SK-N-SH (cell line): ENCODE results near the gene MTA3. TPM values are rescaled to one million over a fixed set of nuclear protein-coding genes. Genes with fewer than 3 reads are reported as not detected.

ENCODE experiments used
- CTCF ChIA-PET: fragments of 300-600, 350-600 bp; formaldehyde crosslinking; extraction: SDS; loops from one replicate; lab custom pipeline; 2021; lab: Yijun Ruan, JAX
- POLR2A ChIA-PET: fragments of 350-600 bp; sonication (Branson Sonifier 250); formaldehyde crosslinking; extraction: SDS; loops from one replicate; lab custom pipeline; 2020; ENCODE audit warnings: antibody characterized with exemption, inconsistent platforms; lab: Yijun Ruan, JAX
- DNase-seq: peaks from one replicate; pipeline ENCODE4 v3.0.0; 2012
- H2AFZ ChIP-seq: fragments of 200-600 bp; sonication (generic); 2 replicates; pipeline ENCODE4 v1.8.1; 2016; ENCODE audit warnings: antibody characterized with exemption, mild to moderate bottlenecking, low read depth
- H3F3A ChIP-seq: fragments of 200-600 bp; sonication (generic); replicated peaks from 2 replicates; pipeline ENCODE3; 2016; ENCODE audit warnings: antibody characterized with exemption, mild to moderate bottlenecking; ENCODE audit not compliant: insufficient read depth
- H3K27ac ChIP-seq, 2 experiments: fragments of 200-500 bp in 1 of 2; fragments of 200-600 bp in 1 of 2; sonication (Bioruptor generic) in 1 of 2; sonication (generic), shearing (Covaris generic) in 1 of 2; 2 replicates each; pipeline versions ENCODE4 v1.5.1 to v1.6.1; 2014 to 2016; ENCODE audit warnings: low read depth in 2 of 2, inconsistent platforms in 1 of 2, low read length in 1 of 2, mild to moderate bottlenecking in 1 of 2, mixed read lengths in 1 of 2
- H3K27me3 ChIP-seq: fragments of 200-600 bp; sonication (generic), shearing (Covaris generic); 2 replicates; pipeline ENCODE4 v1.6.1; 2016; ENCODE audit warnings: mixed run types; ENCODE audit not compliant: insufficient read depth
- H3K36me3 ChIP-seq, 2 experiments: fragments of 200-500 bp in 1 of 2; fragments of 200-600 bp in 1 of 2; sonication (Bioruptor generic) in 1 of 2; sonication (generic) in 1 of 2; replicated peaks in 1 of 2; 2 replicates each; pipeline versions ENCODE3 to v1.5.1; 2014 to 2016; ENCODE audit warnings: low read length in 1 of 2, mild to moderate bottlenecking in 1 of 2; ENCODE audit not compliant: insufficient read depth in 2 of 2, control insufficient read depth in 1 of 2
- H3K4me1 ChIP-seq, 2 experiments: fragments of 200-500 bp in 1 of 2; fragments of 200-600 bp in 1 of 2; sonication (Bioruptor generic) in 1 of 2; sonication (generic), shearing (Covaris generic) in 1 of 2; 2 replicates each; pipeline versions ENCODE4 v1.5.1 to v1.6.1; 2014 to 2016; ENCODE audit warnings: low read depth in 1 of 2, low read length in 1 of 2, mixed run types in 1 of 2; ENCODE audit not compliant: insufficient read depth in 2 of 2, control insufficient read depth in 1 of 2
- H3K4me2 ChIP-seq: fragments of 200-600 bp; sonication (generic), shearing (Covaris generic); 2 replicates; pipeline ENCODE4 v1.6.1; 2017; ENCODE audit warnings: mixed run types
- H3K4me3 ChIP-seq, 2 experiments: fragments of 200-500 bp in 1 of 2; fragments of 200-600 bp in 1 of 2; sonication (Bioruptor generic) in 1 of 2; sonication (generic), shearing (Covaris generic) in 1 of 2; 2 replicates each; pipeline versions ENCODE4 v1.5.1 to v1.8.1; 2014 to 2016; ENCODE audit warnings: low read depth in 2 of 2, inconsistent platforms in 1 of 2, low read length in 1 of 2, mild to moderate bottlenecking in 1 of 2, mixed read lengths in 1 of 2, moderate library complexity in 1 of 2
- H3K79me2 ChIP-seq: fragments of 200-600 bp; sonication (generic); 2 replicates; pipeline ENCODE4 v1.8.1; 2017; ENCODE audit warnings: mild to moderate bottlenecking; ENCODE audit not compliant: insufficient read depth
- H3K9ac ChIP-seq: fragments of 200-600 bp; sonication (generic); 2 replicates; pipeline ENCODE4 v1.6.1; 2017; ENCODE audit warnings: mixed run types
- H3K9me2 ChIP-seq: fragments of 200-600 bp; sonication (generic); 2 replicates; pipeline ENCODE4 v1.6.1; 2017; ENCODE audit warnings: mixed run types
- H3K9me3 ChIP-seq: fragments of 200-600 bp; sonication (generic); 2 replicates; pipeline ENCODE4 v1.6.1; 2017; ENCODE audit warnings: mixed run types, mild to moderate bottlenecking, moderate library complexity
- H4K20me1 ChIP-seq: fragments of 200-600 bp; sonication (generic); 2 replicates; pipeline ENCODE4 v1.6.1; 2017; ENCODE audit warnings: mild to moderate bottlenecking, mixed run types; ENCODE audit not compliant: insufficient read depth
- EZH2phosphoT487 ChIP-seq: fragments of 200-600 bp; sonication (generic); IDR thresholded peaks from 2 replicates; pipeline ENCODE4 v1.6.1; 2017; ENCODE audit warnings: low read depth, mixed run types, mild to moderate bottlenecking, antibody characterized with exemption, moderate library complexity, borderline replicate concordance
- NRF1 ChIP-seq: IDR thresholded peaks from 2 replicates; pipeline ENCODE4 v1.6.1; 2012; ENCODE audit warnings: low read depth, mild to moderate bottlenecking, low read length
- RAD21 ChIP-seq: IDR thresholded peaks from 2 replicates; pipeline ENCODE4 v1.6.1; 2012; ENCODE audit warnings: mild to moderate bottlenecking, low read length
- SIN3A ChIP-seq: IDR thresholded peaks from 2 replicates; pipeline ENCODE4 v1.6.1; 2012; ENCODE audit warnings: low read depth, mild to moderate bottlenecking, low read length, moderate library complexity, borderline replicate concordance
- TAF1 ChIP-seq: IDR thresholded peaks from 2 replicates; pipeline ENCODE4 v1.6.1; 2012; ENCODE audit warnings: low read depth, mild to moderate bottlenecking, low read length, moderate library complexity, borderline replicate concordance
- WGBS: methylation state at CpG from one replicate; pipeline ENCODE4 v1.1.6; 2017; ENCODE audit warnings: low lambda C conversion rate; 5-methylcytosine and 5-hydroxymethylcytosine counted together
- polyA plus RNA-seq, 3 experiments: library from polyadenylated mRNA; depleted of rRNA; stranded (reverse); fragments of >200 nt; gene quantifications; 2 replicates each; pipeline ENCODE4 v1.2.3, GENCODE V29; 2012
- TF ChIP-seq, protein P1 (sequence below): IDR thresholded peaks from 2 replicates; pipeline ENCODE4 v1.4.0; 2012; ENCODE audit warnings: low read depth, borderline replicate concordance
- TF ChIP-seq, protein P2 (sequence below): fragments of 150-350 bp; IDR thresholded peaks from 2 replicates; pipeline ENCODE4 v1.6.1; 2016; ENCODE audit warnings: mild to moderate bottlenecking, low read depth, low read length

The MTA3 gene
- polyA plus RNA-seq, 1 of the 3 experiments (the other 2 are of a cell fraction), result 30.8 TPM

DNA sequence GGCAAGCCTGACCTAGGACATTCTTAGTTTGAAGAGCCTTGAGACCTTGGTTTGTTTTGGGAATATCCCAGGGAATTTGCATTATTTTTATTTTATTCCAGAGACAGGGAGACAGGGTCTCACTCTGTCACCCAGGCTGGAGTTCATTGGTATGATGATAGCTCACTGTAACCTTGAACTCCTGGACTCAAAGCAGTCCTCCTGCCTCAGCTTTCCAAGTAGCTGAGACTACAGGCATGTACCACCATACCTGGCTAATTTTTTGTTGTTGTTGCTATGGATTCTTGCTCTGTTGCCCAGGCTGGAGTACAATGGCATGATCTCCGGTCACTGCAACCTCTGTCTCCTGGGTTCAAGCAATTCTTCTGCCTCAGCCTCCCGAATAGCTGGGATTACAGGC, 4.8 kb downstream of the MTA3 start (continued):
- TF ChIP-seq, protein P1, sequence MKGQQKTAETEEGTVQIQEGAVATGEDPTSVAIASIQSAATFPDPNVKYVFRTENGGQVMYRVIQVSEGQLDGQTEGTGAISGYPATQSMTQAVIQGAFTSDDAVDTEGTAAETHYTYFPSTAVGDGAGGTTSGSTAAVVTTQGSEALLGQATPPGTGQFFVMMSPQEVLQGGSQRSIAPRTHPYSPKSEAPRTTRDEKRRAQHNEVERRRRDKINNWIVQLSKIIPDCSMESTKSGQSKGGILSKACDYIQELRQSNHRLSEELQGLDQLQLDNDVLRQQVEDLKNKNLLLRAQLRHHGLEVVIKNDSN, result no peak
- TF ChIP-seq TAF1, result no peak
- no peak for TF ChIP-seq NRF1

DNA sequence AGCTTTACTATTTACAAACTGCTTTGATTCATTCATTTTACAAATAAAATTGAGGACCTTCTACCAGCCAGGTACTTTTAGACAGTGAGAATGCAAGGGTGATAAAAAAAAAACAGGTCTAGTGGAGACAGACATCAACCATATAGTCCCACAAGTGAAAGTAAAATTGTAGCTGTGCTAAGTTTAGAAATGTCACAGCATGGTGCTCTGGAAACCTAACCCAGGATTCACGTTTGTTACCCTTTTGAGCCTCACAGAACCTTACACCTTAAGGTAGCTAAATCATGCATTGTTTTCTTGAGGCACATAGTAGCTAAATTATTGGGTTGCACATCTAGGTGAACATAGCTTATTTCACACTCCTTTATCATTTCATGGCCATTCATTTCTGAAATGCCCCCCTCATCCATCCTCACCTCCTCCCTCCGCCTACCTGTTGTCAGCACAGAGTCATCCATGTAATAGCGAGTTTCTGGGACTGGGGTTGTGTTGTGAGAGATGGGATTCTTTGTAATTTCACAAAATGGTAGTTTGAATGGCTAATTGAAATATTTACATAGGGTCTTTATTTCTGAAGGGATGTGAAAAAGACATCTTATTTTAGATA, 7.1 kb downstream of the MTA3 start:
- no peaks in the 10 kb centered on the region for H3K9me3 ChIP-seq
- ChIA-PET CTCF (interaction anchor here (0.7 to 1.0 kb wide), 4 partner anchors 19 to 176 kb away, joined by 3 to 6 read pairs (median 4); no protein-coding TSS in a partner anchor), POLR2A (interaction anchor here (0.7 kb wide), 1 partner anchor 570 kb away, joined by 3 read pairs; no protein-coding TSS in a partner anchor)
- no peak for DNase-seq
- TF ChIP-seq, protein P2, sequence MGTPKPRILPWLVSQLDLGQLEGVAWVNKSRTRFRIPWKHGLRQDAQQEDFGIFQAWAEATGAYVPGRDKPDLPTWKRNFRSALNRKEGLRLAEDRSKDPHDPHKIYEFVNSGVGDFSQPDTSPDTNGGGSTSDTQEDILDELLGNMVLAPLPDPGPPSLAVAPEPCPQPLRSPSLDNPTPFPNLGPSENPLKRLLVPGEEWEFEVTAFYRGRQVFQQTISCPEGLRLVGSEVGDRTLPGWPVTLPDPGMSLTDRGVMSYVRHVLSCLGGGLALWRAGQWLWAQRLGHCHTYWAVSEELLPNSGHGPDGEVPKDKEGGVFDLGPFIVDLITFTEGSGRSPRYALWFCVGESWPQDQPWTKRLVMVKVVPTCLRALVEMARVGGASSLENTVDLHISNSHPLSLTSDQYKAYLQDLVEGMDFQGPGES, result no peak
- 97% methylated on average over 3 of the region's 3 CpGs for WGBS
- H2AFZ ChIP-seq, result no peak overlapping the region
- H3K36me3 ChIP-seq, result peaks cover 22 to 39% of the 10 kb centered on the region in 2 experiments
- H3K79me2 ChIP-seq, result peaks cover 66% of the 10 kb centered on the region
- H3K27ac ChIP-seq, result no peak overlapping the region
- no peak overlapping the region for H3K4me2 ChIP-seq
- peaks cover 0 to 2% of the 10 kb centered on the region in 2 experiments; a peak in 1 of 4 replicates for H3K4me1 ChIP-seq
- H3K27me3 ChIP-seq, result no peaks in the 10 kb centered on the region
- no peaks in the 10 kb centered on the region for H3K9me2 ChIP-seq
- no peaks in the 10 kb centered on the region for H4K20me1 ChIP-seq
- H3F3A ChIP-seq, result no peaks in the 10 kb centered on the region
- H3K9ac ChIP-seq, result no peak overlapping the region
- H3K4me3 ChIP-seq, result no peak overlapping the region

DNA sequence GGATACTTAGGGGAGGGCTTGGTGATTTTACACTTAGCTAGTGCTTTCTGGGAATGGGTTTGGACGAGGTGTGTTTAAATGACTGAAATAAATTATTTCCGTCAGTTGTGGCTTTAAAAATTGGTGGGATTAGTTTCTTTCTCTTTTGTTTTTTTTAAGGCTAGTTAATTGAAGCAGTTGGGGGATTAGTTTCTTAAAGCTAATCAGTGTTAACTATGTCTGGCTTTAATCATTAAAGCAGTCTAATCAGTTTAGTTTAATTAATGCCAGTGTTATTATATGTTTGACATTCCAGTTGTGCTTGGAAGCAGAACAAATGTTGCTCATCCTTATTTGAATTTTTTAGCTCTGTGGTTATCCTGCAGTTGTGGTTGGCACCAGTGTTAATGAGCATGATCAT, 10.2 kb downstream of the MTA3 start:
- DNase-seq, result no peak

More for the DNA sequence above, 10.2 kb downstream of the MTA3 start:
- H3K79me2 ChIP-seq, result peaks cover 52% of the 10 kb centered on the region
- no peaks in the 10 kb centered on the region for H3K9me3 ChIP-seq
- H3K27ac ChIP-seq, result no peak overlapping the region; a peak in 1 of 4 replicates
- no peaks in the 10 kb centered on the region for H3K27me3 ChIP-seq
- H3F3A ChIP-seq, result no peaks in the 10 kb centered on the region
- CTCF ChIA-PET, result no interaction called here
- WGBS, result 83% methylated on average over 2 of the region's 2 CpGs
- H2AFZ ChIP-seq, result no peak overlapping the region
- H3K4me2 ChIP-seq, result no peak overlapping the region
- no peaks in the 10 kb centered on the region for H4K20me1 ChIP-seq
- POLR2A ChIA-PET, result interaction anchor here (1.4 kb wide), 1 partner anchor 9 kb away, joined by 3 read pairs; no protein-coding TSS in a partner anchor
- no peaks in the 10 kb centered on the region for H3K9me2 ChIP-seq
- no peak for TF ChIP-seq EZH2phosphoT487
- no peak for TF ChIP-seq SIN3A
- no peak for TF ChIP-seq RAD21
- no peak overlapping the region for H3K4me3 ChIP-seq
- peaks cover 0 to 2% of the 10 kb centered on the region in 2 experiments; a peak in 1 of 4 replicates for H3K4me1 ChIP-seq
- peaks cover 26 to 40% of the 10 kb centered on the region in 2 experiments for H3K36me3 ChIP-seq
- H3K9ac ChIP-seq, result no peak overlapping the region
